HG02973 (cell line): ENCODE results near the gene CDADC1.
"Not testable (repeated sequence)": the region's sequence is repeated elsewhere in the genome, so short reads cannot be mapped to it uniquely, and the experiment has no call there.

Source experiments
- ATAC-seq: cut with Tn5 transposase; IDR thresholded peaks from one replicate; pipeline ENCODE4 v1.9.1; 2021; ENCODE audit warnings: moderate library complexity; ENCODE audit not compliant: unreplicated experiment

CDADC1 gene

GRCh38 chr13:49292742-49293486 lies 45.2 kb downstream of the CDADC1 start:
- ATAC-seq = no peak

DNA sequence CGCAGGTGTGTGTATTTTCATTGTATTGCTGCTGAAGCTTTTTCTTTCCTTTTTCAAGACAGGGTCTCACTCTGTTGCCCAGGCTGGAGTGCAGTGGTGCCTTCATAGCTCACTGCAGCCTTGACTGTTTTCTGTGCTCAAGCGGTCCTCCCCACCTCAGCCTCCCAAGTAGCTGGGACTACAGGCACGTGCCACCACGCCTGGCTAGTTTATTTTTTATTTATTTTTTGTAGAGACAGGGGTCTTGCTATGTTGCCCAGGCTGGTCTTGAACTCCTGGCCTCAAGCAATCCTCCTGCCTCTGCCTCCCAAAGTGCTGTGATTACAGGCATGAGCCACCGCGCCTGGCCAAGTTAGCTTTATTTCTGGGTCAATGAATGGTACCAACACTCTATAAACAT lies 47.0 kb downstream of the CDADC1 start:
- not testable (repeated sequence) for ATAC-seq

DNA sequence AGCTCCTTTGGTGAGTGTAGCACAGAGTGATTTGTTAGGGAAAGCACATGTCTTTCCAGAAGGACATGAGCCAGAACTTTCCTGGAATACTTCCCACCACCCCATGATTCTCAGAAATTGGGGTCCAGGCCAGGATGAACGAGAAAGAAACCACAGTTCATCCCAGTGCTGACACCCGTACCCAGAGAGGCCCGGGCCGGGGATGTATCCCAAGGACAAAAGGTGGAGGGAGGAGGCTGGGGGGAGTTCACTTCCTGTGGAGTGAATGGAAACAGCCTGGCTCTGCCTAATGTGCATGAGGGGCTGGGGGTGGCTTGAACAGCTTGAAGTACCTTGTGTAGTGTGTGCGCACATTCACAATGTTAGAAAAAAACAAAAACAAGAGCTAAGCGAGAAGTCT lies 47.5 kb downstream of the CDADC1 start:
- no peak for ATAC-seq

DNA sequence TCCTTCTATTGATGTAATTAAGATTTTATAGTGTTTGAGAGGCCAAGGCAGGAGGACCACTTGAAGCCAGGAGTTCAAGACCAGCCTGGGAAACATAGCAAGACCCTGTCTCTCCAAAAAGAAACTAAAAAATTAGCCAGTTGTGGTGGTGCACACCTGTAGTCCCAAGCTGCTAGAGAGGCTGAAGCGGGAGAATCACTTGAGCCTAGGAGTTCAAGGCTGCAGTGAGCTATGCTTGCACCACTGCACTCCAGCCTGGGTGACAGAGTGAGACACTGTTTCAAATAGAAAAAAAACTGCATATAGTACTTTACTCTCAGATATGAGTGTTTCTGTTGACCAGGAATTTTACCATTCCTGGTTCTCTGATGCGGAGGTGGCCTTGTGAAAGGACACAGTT lies 48.9 kb downstream of the CDADC1 start:
- ATAC-seq = no peak

DNA sequence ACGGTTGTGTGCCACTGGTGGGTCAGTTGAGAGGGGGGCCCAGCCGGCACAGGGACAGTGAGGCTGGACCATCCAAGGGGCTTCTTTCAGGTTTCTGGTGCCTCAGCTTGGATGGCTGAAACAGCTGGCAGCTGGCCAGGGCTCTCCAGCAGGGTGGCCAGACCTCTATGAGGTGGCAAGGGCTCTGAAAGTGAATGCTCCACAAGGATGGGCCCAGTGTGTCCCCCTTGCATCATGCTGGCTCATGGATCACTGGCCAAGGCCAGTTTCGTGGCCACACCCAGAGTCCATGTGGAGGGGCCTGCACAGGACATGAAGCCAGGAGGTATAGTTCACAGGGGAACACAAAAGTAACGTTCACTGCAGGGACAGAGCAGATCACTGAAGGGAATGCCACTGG lies 49.6 kb downstream of the CDADC1 start:
- ATAC-seq = no peak

DNA sequence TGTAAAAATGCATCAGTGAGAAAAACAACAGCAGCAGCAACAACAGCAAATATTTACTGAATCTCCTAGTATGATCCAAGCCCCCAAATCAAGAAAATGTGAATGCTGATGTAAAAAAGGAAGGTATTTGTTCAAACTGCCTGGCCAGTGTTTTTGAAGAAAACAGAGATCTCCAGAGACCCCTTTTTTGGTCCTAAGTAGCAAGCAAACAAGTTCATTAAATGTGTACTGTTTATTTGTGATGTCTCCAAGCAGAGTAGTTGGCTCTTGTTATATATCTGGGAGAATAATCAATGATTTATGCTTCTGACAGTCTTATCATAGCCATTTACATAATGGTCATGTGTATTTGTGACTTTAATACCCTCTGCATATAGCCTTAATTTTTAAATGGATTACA lies 50.7 kb downstream of the CDADC1 start:
- no peak for ATAC-seq

DNA sequence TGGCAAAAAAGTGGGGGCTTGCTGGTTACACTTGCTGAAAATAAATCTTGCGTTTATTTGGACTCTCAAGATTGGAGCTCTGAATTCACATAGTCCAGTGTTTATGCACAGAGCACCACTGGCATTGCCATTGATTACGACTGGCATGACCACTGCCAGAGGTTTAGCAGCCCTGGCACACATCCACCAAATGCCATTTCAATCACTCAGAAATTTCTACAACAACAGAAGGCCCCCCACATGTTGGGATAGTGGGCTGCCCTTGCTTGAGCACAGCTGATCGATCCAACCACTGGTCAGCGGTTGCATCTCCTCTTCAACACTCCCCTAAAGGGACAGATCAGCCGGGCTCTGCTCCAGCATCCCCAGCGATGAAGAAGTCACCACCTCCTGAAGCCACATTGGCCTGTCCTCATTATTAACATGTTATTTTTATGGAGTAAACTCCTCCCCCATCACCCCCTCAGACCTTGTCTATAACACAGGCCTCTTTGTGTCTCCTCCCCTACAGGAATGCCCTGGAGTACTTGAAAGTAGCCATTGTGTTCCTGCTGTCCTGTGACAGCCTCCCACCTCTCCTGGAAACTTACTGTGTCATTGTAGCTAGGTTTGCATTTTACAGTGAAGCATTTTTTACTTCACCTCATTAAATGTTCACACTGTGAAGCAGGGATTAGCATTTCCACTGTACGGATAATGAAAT lies 51.3 kb downstream of the CDADC1 start:
- no peak for ATAC-seq

DNA sequence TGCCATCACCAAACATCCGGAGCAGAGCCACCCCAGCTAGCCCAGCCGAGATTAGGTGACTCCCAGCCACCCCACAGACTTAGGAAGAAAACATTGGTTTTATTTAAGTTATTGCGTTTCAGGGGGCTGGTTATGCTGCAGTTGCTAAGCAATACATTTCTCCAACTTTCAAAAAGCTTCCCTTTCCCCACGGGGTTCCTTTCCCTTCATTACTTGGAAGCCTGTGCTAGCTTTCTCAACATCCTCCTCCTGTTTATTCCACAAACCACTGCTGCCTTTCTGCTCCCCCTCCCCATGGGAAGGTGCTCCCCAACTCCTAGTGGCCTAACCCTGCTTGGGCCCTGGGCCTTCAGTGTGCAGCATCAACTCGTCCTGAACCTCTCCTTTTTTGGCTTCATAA lies 52.6 kb downstream of the CDADC1 start:
- no peak for ATAC-seq

DNA sequence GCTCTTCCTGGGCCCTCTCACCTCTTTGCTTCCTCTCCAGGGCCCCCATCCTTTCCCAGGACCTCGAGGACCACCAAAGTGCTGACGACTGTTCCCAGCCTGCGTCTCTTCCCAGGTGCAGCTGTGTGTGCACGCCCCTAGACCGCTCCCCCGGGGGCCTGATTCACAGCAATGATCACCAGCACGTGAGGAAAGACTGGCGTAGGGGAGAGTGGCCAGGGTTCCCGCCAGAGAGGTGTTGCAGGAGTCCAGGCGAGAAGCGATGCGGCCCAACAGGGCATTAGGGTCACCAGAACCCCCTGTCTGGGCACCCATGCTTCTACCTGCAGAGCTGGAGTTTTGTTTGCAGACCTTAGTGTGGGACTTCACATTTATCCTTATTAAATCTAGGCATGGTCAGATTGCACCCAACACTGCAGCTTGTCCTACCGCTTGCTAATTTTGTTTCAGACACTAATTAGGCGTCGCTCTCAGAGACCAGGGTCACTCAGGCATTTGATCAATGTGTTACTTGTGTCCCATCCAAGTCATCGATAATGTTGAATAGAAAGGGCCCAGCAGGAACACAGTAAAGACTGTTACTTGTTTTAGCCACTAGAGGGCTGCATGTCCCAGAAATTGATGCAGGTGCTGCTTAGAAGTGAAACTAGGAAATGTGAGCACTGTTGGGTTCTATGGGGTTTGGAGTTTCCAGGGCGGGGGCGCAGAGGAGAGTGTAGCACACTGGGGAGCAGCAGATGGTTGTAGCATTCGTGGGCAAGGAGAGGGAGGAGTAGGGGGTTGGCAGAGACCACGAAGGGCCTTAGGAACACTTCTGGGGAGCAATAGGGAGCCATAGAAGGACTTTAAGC lies 53.2 kb downstream of the CDADC1 start:
- ATAC-seq = peak; percentile 90

GRCh38 chr13:49302222-49302621 lies 54.5 kb downstream of the CDADC1 start:
- no peak for ATAC-seq

- ATAC-seq = no peak
Measured at GRCh38 chr13:49302817-49303216, 55.1 kb downstream of the CDADC1 start.

GRCh38 chr13:49303533-49304252 lies 56.0 kb downstream of the CDADC1 start:
- ATAC-seq = no peak

DNA sequence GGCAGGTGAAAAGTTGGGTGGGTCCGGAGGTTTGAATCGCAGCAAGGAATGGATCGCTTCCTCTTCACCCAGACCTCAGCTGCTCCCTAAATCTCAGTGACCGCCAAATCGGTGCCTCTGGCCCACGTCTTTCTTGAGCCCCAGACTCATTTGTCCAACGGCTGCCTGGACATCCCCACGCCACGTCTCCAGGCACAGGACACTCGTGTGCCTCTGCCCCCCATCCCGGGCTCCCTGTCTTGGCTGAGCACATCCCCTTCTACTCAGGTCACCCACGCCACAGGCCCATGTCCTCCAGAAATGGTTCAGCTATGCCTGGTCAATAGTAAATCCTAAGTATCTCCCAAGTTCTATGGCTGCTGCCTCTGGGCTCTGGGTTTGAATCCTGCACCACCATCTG lies 56.6 kb downstream of the CDADC1 start:
- no peak for ATAC-seq

DNA sequence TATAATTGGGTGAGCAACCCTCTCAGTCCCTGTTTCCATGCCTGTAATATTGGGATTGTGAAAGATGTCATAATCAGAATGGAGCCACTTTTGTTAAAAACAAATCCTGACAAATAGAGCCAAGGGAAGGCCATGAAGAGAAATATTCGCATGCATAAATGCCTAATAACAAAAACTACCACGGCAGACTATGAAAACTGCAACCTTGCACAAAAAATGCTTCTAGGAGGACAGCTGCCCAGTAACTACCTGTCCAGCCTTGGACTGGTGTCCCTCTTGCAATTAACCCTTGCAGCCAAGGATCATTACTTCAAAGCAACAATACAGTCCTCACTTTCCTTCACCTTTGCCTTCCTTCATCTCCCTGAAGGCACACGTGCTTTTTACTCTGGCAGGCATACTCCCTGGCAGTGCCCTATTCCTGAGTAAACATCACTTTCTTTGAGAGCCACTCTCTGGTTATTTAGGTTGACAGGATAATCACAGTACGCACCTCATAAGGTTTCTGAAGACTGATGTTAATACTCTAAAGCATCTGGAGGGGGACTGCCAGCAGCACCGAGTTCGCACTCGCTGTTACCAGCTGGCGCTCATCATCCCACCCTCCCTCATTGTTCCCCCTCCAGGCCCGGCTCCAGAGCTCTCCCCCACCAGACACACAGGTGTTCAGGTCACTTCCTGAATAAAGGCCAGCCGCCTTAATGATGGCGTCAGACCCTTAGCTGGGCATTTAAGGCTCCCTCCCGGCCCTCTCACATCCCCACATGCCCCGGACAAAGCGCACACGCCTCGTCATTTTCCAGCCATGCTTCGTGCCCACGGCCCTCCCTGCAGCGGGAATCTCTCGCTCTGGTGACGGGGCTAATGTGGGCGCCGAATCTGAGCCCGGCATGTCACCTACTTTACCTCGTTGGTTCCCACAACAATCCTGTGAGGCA lies 57.3 kb downstream of the CDADC1 start:
- ATAC-seq = no peak

- ATAC-seq = no peak
Measured at GRCh38 chr13:49305792-49306425, 58.2 kb downstream of the CDADC1 start.

GRCh38 chr13:49307365-49307764 lies 59.6 kb downstream of the CDADC1 start:
- ATAC-seq = no peak

- no peak for ATAC-seq
Measured at GRCh38 chr13:49308097-49308875, 60.6 kb downstream of the CDADC1 start.

GRCh38 chr13:49308921-49309408 lies 61.2 kb downstream of the CDADC1 start:
- no peak for ATAC-seq

DNA sequence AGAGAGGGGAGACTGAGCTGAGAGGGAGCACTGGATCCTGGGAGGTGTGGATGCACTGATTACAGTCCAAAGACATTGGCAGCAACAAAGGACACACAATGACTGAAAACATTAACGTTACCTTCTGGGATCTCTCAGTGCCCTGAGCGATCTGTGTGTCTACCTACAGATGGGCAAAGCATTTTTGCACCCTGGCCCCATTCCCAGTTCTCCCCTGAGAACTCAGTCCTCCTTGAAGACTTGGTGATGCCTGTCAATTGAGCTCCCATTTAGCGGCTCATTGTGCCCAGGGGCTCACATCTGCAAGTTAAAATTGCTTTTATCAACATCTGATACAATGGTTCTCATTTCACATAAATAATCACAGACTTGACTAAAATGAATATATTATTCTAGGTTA lies 62.5 kb downstream of the CDADC1 start:
- ATAC-seq = no peak
